ENCODE measurements around the gene LRRC46. TPM values are rescaled to one million over a fixed set of nuclear protein-coding genes. Genes with fewer than 3 reads are reported as not detected.

LRRC46 gene
- total and polyA plus RNA-seq, 3 donors from 2014 or later: 18.4 to 147 (median 28.3) TPM

DNA sequence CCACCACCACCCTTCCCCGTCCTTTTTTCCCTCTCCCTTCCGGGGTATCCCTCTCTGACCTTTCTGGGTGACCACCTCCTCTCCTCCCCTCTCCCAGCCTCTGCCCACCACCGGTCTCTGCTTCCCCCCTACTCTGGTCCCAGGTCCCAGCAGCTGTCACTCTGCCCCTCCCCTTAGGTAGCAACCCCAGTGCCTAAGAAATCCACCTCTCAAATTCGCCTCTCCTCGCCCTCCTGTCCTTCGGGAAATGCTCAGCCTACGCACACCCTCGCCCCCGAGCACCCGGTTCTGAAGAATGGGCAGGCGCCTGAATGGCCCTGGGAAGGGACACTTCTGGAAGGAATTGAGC is 20.3 kb downstream of the LRRC46 start:
- intact Hi-C loops (cut with DNase I; ENCODE audit: low total_unique reads): no loop called here
- no peaks in the 10 kb centered on the region for H3K27me3 ChIP-seq

DNA sequence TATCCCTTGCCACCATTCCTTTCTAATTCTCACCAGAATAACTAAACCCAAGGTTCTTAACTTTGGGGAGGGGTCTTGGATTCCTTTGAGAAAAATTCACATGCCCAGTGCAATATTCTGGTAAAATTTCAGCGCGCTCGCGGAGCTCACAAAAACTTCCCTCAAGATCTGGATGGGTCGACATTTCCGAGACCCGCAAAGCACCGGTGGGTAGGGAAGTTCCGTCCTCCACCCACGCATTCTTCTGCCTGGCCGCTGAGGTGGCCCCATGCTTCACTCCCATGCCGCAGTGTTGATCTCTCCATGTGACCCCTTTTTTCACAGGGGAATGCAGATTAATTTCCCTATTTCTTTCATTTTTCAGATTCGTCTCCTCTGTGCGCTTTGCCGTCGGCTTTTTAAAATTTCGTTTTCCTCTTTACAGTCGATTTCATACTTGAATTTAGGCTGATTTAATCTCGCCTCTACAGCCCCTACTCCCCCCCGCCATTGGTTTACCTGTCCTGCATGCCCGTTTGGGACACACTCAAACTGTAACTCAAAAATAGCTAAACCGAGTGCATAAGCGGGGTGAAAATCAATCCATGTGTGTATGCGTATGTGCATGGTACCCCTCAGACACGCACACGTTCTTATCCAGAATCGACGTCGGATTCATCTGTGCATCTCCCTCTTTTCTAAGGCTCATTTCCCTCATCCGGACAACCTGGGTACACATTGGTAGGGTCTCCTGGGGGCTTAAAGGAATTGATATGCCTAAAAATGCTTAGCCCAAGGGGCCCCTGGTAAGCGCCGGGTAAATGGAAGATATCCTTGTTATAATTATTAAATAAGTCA is 20.9 kb downstream of the LRRC46 start:
- DNase-seq: no peak
- Histone ChIP-seq H3K9me3 (no peaks in the 10 kb centered on the region), H3K27ac (no peak overlapping the region), H3K4me1 (peaks cover 13% of the 10 kb centered on the region), H3K4me3 (no peak overlapping the region), H3K27me3 (no peaks in the 10 kb centered on the region), H3K36me3 (ENCODE audit: low read depth, missing control alignments) (no peaks in the 10 kb centered on the region)
- TF ChIP-seq, protein P1, sequence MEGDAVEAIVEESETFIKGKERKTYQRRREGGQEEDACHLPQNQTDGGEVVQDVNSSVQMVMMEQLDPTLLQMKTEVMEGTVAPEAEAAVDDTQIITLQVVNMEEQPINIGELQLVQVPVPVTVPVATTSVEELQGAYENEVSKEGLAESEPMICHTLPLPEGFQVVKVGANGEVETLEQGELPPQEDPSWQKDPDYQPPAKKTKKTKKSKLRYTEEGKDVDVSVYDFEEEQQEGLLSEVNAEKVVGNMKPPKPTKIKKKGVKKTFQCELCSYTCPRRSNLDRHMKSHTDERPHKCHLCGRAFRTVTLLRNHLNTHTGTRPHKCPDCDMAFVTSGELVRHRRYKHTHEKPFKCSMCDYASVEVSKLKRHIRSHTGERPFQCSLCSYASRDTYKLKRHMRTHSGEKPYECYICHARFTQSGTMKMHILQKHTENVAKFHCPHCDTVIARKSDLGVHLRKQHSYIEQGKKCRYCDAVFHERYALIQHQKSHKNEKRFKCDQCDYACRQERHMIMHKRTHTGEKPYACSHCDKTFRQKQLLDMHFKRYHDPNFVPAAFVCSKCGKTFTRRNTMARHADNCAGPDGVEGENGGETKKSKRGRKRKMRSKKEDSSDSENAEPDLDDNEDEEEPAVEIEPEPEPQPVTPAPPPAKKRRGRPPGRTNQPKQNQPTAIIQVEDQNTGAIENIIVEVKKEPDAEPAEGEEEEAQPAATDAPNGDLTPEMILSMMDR (IDR thresholded peaks at IDR 0.05): no peak
- no peak for TF ChIP-seq POLR2A (IDR thresholded peaks at IDR 0.05)
- intact Hi-C loops (cut with DNase I; ENCODE audit: low total_unique reads): no loop called here
- WGBS, 2 donors: 26 to 32% methylated on average over 32 of the region's 32 CpGs

More for the DNA sequence above, 20.3 kb downstream of the LRRC46 start:
- Histone ChIP-seq H3K4me1 (peaks cover 13% of the 10 kb centered on the region), H3K4me3 (no peak overlapping the region), H3K9me3 (no peaks in the 10 kb centered on the region), H3K27ac (no peak overlapping the region), H3K36me3 (ENCODE audit: low read depth, missing control alignments) (no peaks in the 10 kb centered on the region)
- 36 to 43% methylated on average over 11 of the region's 11 CpGs for WGBS, 2 donors
- TF ChIP-seq, protein P1 (IDR thresholded peaks at IDR 0.05): no peak
- TF ChIP-seq POLR2A (IDR thresholded peaks at IDR 0.05): no peak
- DNase-seq: no peak

DNA sequence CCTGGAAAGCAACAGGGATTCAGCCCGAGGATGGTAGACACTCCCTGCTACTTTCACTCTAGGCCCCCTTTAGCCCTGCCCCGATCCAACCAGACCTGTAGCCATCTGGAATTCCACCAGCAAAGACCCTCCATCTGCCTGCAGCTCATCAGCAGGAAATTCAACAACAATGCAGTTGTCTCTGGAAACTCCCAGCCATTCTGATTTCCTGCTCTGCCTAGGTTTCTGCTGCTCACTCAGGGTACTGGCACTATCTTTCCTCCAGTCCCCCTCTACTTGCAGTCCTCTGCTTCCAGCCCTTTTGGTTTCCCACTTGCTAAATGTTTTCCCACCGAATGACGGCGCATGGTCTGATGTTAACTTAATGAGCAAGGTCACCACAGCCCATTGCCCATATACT is 22.1 kb downstream of the LRRC46 start:
- WGBS, 2 donors: 50 to 52% methylated on average over 5 of the region's 5 CpGs
- H3K27me3 ChIP-seq: no peaks in the 10 kb centered on the region
- TF ChIP-seq POLR2A (IDR thresholded peaks at IDR 0.05): no peak
- TF ChIP-seq, protein P1 (IDR thresholded peaks at IDR 0.05): no peak

DNA sequence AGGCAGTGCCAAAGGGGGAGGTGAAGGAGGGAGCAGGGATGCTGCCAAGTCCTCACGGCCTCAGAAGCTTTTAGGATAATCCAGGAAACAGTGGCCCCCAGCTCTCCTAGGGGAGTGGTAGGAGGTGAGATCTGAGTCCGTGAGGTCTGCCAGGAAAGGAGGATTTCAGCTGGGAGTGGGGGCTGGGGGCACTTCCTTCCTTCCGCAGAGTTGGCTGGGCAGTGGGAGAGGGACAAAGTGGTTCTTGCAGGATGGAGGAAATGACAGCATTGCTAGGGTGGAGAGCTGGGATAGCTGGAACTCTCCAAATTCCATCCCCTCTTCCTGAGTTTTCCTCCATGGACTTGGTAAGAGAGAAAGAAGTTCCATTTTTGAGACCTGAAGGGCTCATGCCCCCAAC is 24.3 kb downstream of the LRRC46 start:
- TF ChIP-seq POLR2A (IDR thresholded peaks at IDR 0.05): no peak
- TF ChIP-seq, protein P1 (IDR thresholded peaks at IDR 0.05): no peak
- no peaks in the 10 kb centered on the region for H3K27me3 ChIP-seq
- H3K4me1 ChIP-seq: peaks cover 12% of the 10 kb centered on the region
- 46 to 64% methylated on average over 3 of the region's 3 CpGs for WGBS, 2 donors
- no peaks in the 10 kb centered on the region for H3K9me3 ChIP-seq
- H3K27ac ChIP-seq: no peak overlapping the region
- no peak overlapping the region for H3K4me3 ChIP-seq
- no peak for DNase-seq
- intact Hi-C loops (cut with DNase I; ENCODE audit: low total_unique reads): no loop called here
- H3K36me3 ChIP-seq (ENCODE audit: low read depth, missing control alignments): no peaks in the 10 kb centered on the region

More for the DNA sequence above, 22.1 kb downstream of the LRRC46 start:
- intact Hi-C loops (cut with DNase I; ENCODE audit: low total_unique reads): no loop called here
- Histone ChIP-seq H3K36me3 (ENCODE audit: low read depth, missing control alignments) (no peaks in the 10 kb centered on the region), H3K9me3 (no peaks in the 10 kb centered on the region), H3K27ac (no peak overlapping the region), H3K4me3 (no peak overlapping the region), H3K4me1 (peaks cover 13% of the 10 kb centered on the region)
- no peak for DNase-seq

DNA sequence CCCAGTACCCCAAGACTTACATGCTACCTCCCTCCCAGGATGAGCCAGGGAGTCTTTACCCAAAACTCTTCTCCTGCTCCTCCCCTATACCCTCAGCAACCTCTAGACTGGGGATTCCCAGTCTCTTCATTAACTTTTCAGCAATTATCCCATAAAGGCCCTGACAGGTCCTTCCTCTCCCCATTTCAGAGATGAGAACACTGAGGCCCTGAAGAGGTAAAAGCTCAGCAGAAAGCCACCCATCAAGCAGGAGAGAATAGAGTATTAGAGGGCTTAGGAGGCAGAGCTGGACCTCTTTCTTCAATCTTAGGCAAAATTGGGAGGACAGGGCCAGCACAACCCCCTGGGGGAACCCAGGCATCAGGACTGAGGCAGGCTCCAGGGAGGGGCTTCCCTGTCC is 25.4 kb downstream of the LRRC46 start:
- no peak for DNase-seq
- intact Hi-C loops (cut with DNase I; ENCODE audit: low total_unique reads): no loop called here
- Histone ChIP-seq H3K4me3 (no peak overlapping the region), H3K9me3 (no peaks in the 10 kb centered on the region), H3K36me3 (ENCODE audit: low read depth, missing control alignments) (no peaks in the 10 kb centered on the region), H3K27me3 (no peaks in the 10 kb centered on the region), H3K27ac (no peak overlapping the region), H3K4me1 (peaks cover 4% of the 10 kb centered on the region)
- no peak for TF ChIP-seq POLR2A (IDR thresholded peaks at IDR 0.05)
- TF ChIP-seq, protein P1 (IDR thresholded peaks at IDR 0.05): no peak
